SJSA1 (cell line): ENCODE measurements around the gene PCDHAC2. TPM values are rescaled to one million over a fixed set of nuclear protein-coding genes. Genes with fewer than 3 reads are reported as not detected.

Experiments
- DNase-seq, 2 experiments: peaks; one replicate each; pipeline ENCODE4 v3.0.0-alpha.2; 2015 to 2020; ENCODE audit warnings: low spot score in 2 of 2, low read depth in 1 of 2
- H3K27ac ChIP-seq: fragments of 250-450 bp; sonication (Bioruptor Pico); 2 replicates; pipeline ENCODE4 v1.5.1; 2020; ENCODE audit warnings: mild to moderate bottlenecking, moderate library complexity
- H3K27me3 ChIP-seq: fragments of 250-450 bp; sonication (Bioruptor Pico); replicated peaks from 2 replicates; pipeline ENCODE4 v1.5.1; 2020; ENCODE audit warnings: mild to moderate bottlenecking, moderate library complexity
- H3K36me3 ChIP-seq: fragments of 250-450 bp; sonication (Bioruptor Pico); 2 replicates; pipeline ENCODE4 v1.5.1; 2020; ENCODE audit warnings: mild to moderate bottlenecking
- H3K4me1 ChIP-seq: fragments of 250-450 bp; sonication (Bioruptor Pico); replicated peaks from 2 replicates; pipeline ENCODE4 v1.6.1; 2021; ENCODE audit warnings: mild to moderate bottlenecking
- H3K4me3 ChIP-seq: fragments of 250-450 bp; sonication (Bioruptor Pico); 2 replicates; pipeline ENCODE4 v1.5.1; 2020; ENCODE audit warnings: mild to moderate bottlenecking
- H3K9me3 ChIP-seq: fragments of 250-450 bp; sonication (Bioruptor Pico); replicated peaks from 2 replicates; pipeline ENCODE4 v1.5.1; 2020; ENCODE audit warnings: mild to moderate bottlenecking
- total RNA-seq: library from RNA; depleted of rRNA; stranded (reverse); fragments of >200 nt; shearing (Covaris generic); gene quantifications from 2 replicates; pipeline ENCODE4 v1.2.3, GENCODE V29; 2014

Gene PCDHAC2
- total RNA-seq, 1 experiment from 2014 or later: not detected

DNA sequence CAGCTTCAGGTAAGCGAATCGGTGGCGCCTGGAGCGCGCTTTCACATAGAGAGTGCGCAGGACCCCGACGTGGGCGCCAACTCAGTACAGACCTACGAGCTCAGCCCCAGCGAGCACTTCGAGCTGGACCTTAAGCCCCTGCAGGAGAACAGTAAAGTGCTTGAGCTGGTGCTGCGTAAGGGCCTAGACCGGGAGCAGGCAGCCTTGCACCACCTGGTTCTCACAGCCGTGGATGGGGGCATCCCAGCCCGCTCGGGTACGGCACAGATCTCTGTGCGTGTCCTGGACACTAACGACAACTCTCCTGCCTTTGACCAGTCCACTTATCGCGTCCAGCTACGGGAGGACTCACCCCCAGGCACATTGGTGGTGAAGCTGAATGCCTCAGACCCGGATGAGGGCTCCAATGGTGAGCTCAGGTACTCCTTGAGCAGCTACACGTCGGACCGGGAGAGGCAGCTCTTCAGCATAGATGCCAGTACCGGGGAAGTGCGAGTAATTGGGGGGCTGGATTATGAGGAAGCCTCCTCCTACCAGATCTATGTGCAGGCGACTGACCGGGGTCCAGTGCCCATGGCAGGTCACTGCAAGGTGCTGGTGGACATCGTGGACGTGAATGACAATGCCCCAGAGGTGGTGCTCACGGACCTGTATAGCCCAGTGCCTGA, 1.1 kb downstream of the PCDHAC2 start:
- Histone ChIP-seq H3K27ac (no peak overlapping the region), H3K4me1 (no peaks in the 10 kb centered on the region), H3K36me3 (no peaks in the 10 kb centered on the region), H3K9me3 (no peaks in the 10 kb centered on the region; the same call in 1 of the 2 replicates), H3K4me3 (no peak overlapping the region), H3K27me3 (no peaks in the 10 kb centered on the region; the same call in 1 of the 2 replicates)
- DNase-seq: no peak

GRCh38 chr5:140969880-140970279, 3.6 kb downstream of the PCDHAC2 start:
- no peaks in the 10 kb centered on the region for H3K4me1 ChIP-seq
- no peak overlapping the region for H3K27ac ChIP-seq
- no peaks in the 10 kb centered on the region for H3K36me3 ChIP-seq
- H3K4me3 ChIP-seq: no peak overlapping the region
- no peak for DNase-seq
- no peaks in the 10 kb centered on the region; the same call in 1 of the 2 replicates for H3K27me3 ChIP-seq
- H3K9me3 ChIP-seq: no peaks in the 10 kb centered on the region; the same call in 1 of the 2 replicates

GRCh38 chr5:140973550-140973949, 7.3 kb downstream of the PCDHAC2 start:
- Histone ChIP-seq H3K4me3 (no peak overlapping the region), H3K27me3 (no peaks in the 10 kb centered on the region), H3K9me3 (no peaks in the 10 kb centered on the region), H3K4me1 (no peaks in the 10 kb centered on the region), H3K36me3 (no peaks in the 10 kb centered on the region), H3K27ac (no peak overlapping the region)
- DNase-seq: no peak

DNA sequence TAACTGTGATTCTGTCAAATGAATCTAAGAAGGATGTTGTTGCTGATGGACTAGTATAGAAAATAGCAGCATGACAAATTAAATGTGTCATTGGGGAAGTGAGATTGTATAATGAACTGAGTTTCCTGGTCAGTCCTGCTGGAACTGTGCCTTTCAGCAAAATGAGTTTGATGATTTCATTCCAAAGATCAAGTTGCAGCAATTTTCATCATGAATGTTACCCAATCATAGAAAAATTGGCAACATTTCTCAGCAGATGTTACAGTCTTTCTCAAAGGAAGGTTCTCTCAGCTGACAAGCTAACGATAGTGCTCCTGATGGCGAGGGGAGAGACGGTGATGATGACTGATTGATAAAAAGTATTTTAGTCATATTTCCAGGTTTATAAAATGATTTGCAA, 10.7 kb downstream of the PCDHAC2 start:
- Histone ChIP-seq H3K9me3 (no peaks in the 10 kb centered on the region), H3K4me3 (no peak overlapping the region), H3K27me3 (no peaks in the 10 kb centered on the region), H3K4me1 (no peaks in the 10 kb centered on the region), H3K36me3 (no peaks in the 10 kb centered on the region), H3K27ac (no peak overlapping the region)
- DNase-seq: no peak

DNA sequence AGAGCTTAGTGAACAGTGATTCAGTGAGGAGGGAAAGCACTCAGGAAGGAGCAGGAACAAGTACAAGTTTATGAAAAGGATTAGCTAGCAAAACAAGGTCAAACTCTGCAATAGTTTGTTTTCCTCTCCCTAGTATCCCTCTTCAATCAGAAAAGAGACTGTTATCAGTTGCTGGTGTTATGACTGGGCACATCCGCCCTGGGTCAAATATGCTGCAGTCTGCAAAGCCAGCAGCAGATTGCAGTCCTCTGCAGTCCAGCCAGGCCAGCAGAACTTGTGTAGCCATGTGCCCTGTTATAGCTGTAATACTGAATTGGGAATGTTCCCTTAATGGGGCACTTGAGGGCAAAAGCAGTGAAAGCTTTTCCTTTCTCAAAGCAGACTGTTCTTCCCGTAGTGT, 12.0 kb downstream of the PCDHAC2 start:
- H3K27me3 ChIP-seq: no peaks in the 10 kb centered on the region
- H3K9me3 ChIP-seq: no peaks in the 10 kb centered on the region
- H3K36me3 ChIP-seq: no peaks in the 10 kb centered on the region
- no peak for DNase-seq
- no peak overlapping the region for H3K4me3 ChIP-seq
- H3K27ac ChIP-seq: no peak overlapping the region
- no peaks in the 10 kb centered on the region for H3K4me1 ChIP-seq

DNA sequence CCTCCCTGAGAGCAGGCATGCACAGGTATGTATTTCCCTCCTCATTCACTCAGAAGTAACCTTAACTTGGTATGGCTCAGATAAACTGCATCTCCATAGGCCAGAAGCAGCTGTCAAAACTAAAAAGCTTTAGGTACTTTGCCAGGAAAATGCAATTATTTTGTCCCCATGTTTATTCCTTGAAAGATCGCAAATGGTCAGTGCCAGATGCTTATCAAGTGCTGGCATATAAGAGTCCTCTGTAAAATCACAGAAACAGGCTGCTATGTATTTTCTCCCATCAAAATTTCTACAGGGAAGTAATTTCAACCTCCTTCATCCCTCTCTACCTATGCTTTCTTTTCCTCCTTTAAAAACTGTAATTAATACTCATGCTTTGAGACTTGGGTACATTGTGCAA, 12.7 kb downstream of the PCDHAC2 start:
- no peak overlapping the region for H3K27ac ChIP-seq
- no peak for DNase-seq
- no peaks in the 10 kb centered on the region for H3K4me1 ChIP-seq
- H3K9me3 ChIP-seq: no peaks in the 10 kb centered on the region
- no peaks in the 10 kb centered on the region for H3K27me3 ChIP-seq
- H3K36me3 ChIP-seq: no peaks in the 10 kb centered on the region
- no peak overlapping the region for H3K4me3 ChIP-seq

DNA sequence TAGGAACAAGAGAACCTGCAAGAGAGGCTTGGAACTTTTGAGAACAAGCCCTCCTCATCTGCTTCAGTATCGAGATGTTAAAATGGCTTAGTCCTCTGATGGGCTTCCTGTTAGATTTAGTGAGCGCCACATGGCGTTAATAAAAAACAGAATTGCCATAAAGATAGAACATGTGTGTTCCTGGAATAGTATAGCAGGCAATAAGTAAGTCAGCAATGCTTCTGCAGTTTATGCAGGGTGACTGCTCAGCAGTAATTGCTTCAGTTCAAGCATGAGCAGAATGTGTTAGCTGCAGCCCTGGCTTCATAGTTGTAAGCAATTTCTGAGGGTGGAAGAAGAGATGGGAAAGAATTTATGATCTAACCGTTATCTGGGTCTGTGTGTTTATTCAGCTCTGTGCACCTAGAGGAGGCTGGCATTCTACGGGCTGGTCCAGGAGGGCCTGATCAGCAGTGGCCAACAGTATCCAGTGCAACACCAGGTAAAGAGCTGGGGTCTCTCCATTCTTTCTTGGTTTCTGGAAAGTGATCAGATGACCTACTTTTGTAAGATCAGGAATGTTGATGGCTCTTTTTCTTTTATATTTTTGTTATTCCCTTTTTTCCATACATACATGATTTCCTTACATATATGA, 15.9 kb downstream of the PCDHAC2 start:
- Histone ChIP-seq H3K27ac (no peak overlapping the region), H3K36me3 (no peaks in the 10 kb centered on the region), H3K4me3 (no peak overlapping the region), H3K9me3 (no peaks in the 10 kb centered on the region; the same call in 1 of the 2 replicates), H3K4me1 (no peaks in the 10 kb centered on the region), H3K27me3 (no peaks in the 10 kb centered on the region)
- DNase-seq: no peak

GRCh38 chr5:140986117-140986521, 19.8 kb downstream of the PCDHAC2 start:
- Histone ChIP-seq H3K9me3 (no peaks in the 10 kb centered on the region; the same call in 1 of the 2 replicates), H3K27ac (no peak overlapping the region), H3K4me1 (no peaks in the 10 kb centered on the region)

DNA sequence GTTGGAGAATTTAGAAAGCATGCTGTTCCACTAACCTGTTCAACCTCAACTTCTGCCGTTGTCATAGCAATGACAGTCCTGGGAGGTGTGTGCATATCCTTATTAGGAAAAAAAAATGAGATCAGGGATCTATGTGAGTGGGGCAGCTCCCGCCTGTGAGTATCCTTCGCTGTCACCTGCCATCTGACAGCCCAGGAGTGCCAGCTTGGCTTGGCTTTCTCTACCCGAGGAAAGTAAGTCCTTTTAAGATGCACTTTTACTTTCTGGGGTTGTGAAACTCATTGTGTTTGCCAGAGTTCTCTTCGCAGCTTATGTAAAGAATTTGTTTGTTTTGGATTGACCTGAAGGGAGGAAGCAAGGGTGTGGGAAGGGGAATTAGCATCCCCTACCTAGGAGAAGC, 21.8 kb downstream of the PCDHAC2 start:
- H3K9me3 ChIP-seq: no peaks in the 10 kb centered on the region; the same call in 1 of the 2 replicates
- no peak for DNase-seq
- no peak overlapping the region for H3K27ac ChIP-seq
- no peaks in the 10 kb centered on the region for H3K4me1 ChIP-seq
- H3K4me3 ChIP-seq: no peak overlapping the region
- no peaks in the 10 kb centered on the region for H3K27me3 ChIP-seq
- H3K36me3 ChIP-seq: no peaks in the 10 kb centered on the region

More at GRCh38 chr5:140986117-140986521, 19.8 kb downstream of the PCDHAC2 start:
- Histone ChIP-seq H3K36me3 (no peaks in the 10 kb centered on the region), H3K4me3 (no peak overlapping the region), H3K27me3 (no peaks in the 10 kb centered on the region)
- DNase-seq: no peak

GRCh38 chr5:140988608-140989007, 22.3 kb downstream of the PCDHAC2 start:
- no peaks in the 10 kb centered on the region for H3K27me3 ChIP-seq
- no peak for DNase-seq
- no peaks in the 10 kb centered on the region; the same call in 1 of the 2 replicates for H3K9me3 ChIP-seq
- no peaks in the 10 kb centered on the region for H3K36me3 ChIP-seq
- H3K4me3 ChIP-seq: no peak overlapping the region
- H3K27ac ChIP-seq: no peak overlapping the region
- H3K4me1 ChIP-seq: no peaks in the 10 kb centered on the region

DNA sequence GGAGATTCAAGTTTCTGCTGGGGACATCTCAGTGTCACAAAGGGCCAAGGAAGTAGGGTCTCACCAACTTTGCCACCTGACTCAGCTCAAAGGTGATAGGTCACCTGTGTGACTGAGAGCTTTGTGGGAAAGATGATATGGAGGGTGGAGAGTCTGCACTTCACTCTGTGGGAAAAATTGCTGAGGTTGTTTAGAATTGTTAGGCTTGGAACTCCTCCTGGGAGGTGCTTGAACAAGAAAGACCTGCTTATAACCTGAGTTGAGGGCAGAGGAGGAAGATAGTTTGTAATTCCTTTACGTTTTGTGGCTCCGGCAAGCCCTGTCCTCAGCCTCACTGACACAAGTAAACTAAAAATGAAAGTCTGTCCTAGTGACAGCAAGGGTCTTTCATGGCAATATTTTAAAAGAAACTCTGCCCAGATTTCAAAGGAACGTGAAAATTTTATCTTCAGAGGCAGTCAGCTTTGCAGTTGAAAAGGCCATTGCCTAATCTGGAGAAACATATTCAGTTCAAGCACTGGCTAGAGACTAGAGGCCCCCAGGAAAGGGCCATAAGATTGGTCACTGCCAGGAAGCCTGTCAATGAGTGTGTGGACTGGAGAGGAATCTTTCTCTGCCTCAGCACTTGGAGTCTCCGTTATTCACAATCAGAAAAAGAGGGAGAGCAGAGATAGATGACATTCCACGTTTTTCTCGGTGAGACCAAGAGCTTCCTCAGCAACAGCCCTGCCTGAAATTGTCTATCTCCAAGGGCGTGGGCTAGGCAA, 23.2 kb downstream of the PCDHAC2 start:
- H3K27ac ChIP-seq: no peak overlapping the region
- no peak for DNase-seq
- no peaks in the 10 kb centered on the region for H3K27me3 ChIP-seq
- H3K4me1 ChIP-seq: no peaks in the 10 kb centered on the region
- no peak overlapping the region for H3K4me3 ChIP-seq
- H3K36me3 ChIP-seq: no peaks in the 10 kb centered on the region
- no peaks in the 10 kb centered on the region; the same call in 1 of the 2 replicates for H3K9me3 ChIP-seq

GRCh38 chr5:140992828-140993227, 26.6 kb downstream of the PCDHAC2 start:
- no peak overlapping the region for H3K27ac ChIP-seq
- no peak for DNase-seq
- no peaks in the 10 kb centered on the region for H3K27me3 ChIP-seq
- H3K9me3 ChIP-seq: no peaks in the 10 kb centered on the region
- H3K36me3 ChIP-seq: no peaks in the 10 kb centered on the region
- H3K4me1 ChIP-seq: no peaks in the 10 kb centered on the region
- H3K4me3 ChIP-seq: no peak overlapping the region

GRCh38 chr5:140996060-140996459, 29.8 kb downstream of the PCDHAC2 start:
- H3K36me3 ChIP-seq: no peaks in the 10 kb centered on the region
- DNase-seq: no peak
- no peaks in the 10 kb centered on the region for H3K9me3 ChIP-seq
- H3K27me3 ChIP-seq: no peaks in the 10 kb centered on the region
- H3K27ac ChIP-seq: no peak overlapping the region
- H3K4me3 ChIP-seq: no peak overlapping the region
- no peaks in the 10 kb centered on the region for H3K4me1 ChIP-seq

DNA sequence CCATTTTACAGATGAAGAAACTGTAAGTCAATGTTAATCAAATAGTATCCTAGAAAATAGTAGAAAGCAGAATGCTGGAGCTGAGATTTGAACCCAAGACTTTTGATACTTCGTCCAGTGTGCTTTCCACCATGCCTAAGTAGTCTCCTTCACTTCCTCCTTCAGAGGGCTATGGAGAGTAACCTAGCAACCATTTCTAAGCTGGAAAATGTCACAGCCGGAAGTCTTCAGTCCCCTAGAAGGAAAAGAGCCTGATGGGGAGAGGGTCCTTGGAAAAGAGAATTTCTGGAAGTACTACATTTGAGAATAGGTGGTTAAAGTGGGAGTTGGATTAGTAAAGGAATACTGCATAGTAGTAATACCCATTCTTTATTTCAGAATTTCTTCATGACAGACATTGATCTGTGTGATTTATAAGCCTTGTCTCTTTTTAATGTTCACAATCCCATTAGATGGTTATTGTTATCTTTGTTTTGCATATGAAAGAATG, 32.7 kb downstream of the PCDHAC2 start:
- no peaks in the 10 kb centered on the region; the same call in 1 of the 2 replicates for H3K27me3 ChIP-seq
- no peak overlapping the region for H3K27ac ChIP-seq
- no peak for DNase-seq
- no peaks in the 10 kb centered on the region for H3K36me3 ChIP-seq
- H3K9me3 ChIP-seq: no peaks in the 10 kb centered on the region
- no peak overlapping the region for H3K4me3 ChIP-seq
- no peaks in the 10 kb centered on the region for H3K4me1 ChIP-seq
